HG03280 (cell line): ENCODE data around the gene IL37.

Experiments
- ATAC-seq: cut with Tn5 transposase; IDR thresholded peaks from one replicate; pipeline ENCODE4 v1.9.1; 2021; ENCODE audit warnings: mild to moderate bottlenecking, moderate library complexity; ENCODE audit not compliant: unreplicated experiment

IL37 gene

GRCh38 chr2:112957511-112957910, 46.5 kb downstream of the IL37 start:
- ATAC-seq: no peak

DNA sequence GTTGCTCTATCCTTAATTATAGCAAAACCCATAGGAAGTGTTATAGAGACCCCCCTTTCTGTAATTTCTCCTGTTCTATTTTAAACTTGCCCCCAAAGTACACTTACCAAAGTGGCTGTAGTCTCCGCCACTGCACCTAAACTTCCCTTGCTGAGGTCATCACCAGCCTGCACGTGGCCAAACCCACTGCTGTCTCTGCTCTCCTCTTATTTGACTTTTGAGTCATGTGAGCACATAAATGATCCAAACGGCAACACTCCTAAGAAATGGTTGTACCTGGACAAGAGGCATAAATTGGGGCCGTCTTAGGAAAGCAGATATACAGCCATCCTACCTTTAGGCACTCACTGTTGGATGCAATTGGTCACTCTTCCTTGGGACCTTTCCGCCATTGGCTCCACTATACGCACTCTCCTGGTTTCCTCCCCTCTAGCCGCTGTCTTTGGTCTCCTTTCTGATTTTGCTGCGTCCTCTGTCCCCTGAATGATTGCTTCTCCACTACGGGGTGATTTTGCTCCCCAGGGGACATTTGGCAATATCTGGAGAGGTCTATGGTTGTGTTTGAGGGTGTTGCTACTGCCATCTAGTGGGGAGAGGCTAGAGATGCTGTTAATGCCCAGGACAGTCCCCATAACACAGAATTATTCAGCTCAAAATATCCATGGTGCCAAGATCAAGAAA, 47.6 kb downstream of the IL37 start:
- ATAC-seq: no peak

DNA sequence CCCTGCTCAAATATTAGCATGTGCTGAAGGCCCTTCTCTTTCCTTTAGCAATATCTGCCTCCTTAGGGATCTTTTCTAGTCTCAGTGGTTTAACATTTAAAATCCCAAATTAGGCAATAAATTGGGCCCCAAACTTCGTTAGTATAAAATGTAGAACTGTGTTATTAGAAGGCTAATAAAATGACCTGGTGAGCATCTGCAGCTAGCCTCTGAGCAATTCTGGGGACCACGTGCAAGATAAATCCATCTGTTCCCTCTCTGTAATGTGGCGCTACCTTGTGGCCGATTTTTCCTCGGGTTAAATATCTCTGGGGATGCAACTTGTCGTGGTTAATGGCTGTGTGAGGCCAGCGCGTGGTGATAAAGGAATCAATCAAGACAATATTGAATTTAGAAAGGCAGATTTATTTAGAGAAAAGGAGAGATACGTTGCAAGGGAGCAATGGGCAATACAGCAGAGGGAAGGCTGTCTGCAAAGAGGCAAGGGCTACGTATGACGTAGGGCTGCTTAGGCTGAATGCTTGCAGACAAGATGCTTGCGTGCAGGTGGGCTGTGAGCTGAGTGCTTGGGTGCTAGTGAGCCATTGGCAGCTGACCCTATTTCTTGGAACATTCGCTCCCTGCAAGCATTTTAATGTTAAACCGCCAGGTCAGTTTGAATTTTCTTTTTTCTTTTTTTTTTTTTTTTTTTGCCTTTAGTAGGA, 48.3 kb downstream of the IL37 start:
- no peak for ATAC-seq

DNA sequence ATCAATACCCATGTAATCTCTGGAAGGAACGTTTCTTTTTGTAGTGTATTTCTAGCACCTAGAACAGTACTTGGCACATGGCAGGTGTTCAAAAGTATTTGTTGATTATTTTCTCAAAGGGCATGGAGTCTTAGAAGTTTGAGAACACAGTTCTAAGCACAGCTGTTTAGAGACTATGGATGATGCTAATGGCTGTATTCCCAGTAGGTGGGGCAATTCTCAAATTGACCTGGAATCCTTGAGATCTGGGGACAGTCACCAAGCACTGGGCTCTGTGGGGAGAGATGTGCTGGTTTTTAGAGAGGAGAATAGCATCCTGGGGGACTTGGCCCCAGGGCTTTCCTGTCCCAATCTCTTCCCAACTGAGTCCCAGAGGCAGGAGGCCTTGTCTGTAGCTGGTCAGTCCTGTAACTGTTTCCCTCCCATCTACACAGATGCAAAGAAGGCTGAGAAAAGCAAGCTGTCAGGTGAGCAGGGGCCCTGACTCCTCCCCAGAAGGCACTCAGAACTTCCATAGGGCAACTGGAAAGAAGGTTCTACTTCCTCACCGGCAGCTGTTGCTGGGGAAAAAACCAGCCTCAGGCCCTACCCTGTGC, 49.4 kb downstream of the IL37 start:
- no peak for ATAC-seq

DNA sequence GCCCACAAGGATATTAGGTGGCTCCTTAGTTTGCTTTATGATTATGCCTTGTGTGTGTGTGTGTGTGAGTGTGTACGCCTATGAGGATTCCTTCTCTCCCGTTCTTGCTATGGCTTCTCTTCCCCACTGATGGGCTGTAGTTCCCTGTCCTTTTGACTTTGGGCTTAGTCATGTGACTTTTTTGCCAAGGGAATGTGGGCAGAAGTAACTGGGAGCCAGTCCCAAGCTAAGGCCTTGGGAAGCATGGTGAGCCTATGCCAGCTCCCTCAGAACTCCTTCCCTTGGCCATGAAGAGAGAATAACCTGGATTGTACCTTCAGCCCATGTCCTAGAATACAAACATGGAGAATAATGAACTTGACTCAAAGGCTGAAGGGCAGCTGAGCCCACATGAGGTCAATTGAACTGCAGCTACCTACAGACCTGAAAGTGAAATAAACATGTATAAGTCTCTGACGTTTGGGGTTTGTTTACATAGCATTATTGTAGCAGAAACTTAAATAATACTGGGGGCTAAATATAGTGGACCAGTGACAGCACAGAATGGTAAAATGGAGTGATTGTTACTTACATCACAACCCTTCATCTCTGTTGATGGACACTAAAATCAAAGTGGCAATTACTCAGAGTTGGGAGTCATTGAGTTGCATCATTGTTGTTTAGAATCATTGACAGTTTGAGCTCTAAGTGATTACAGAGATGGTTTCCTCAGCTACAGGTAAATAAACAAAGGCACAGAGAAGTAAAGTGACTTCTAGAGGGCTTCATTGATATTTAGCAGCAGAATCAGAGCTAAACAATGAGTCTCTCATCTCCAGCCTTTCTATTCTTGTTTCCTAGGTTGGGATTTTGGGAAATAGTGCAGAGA, 51.6 kb downstream of the IL37 start:
- no peak for ATAC-seq

- ATAC-seq: no peak
These were observed 56.1 kb downstream of the IL37 start for GRCh38 chr2:112967023-112967422.
